Uterus (tissue), 4 donors: ENCODE results near the gene SGF29. TPM values are rescaled to one million over a fixed set of nuclear protein-coding genes. Genes with fewer than 3 reads are reported as not detected.
"Not testable (repeated sequence)": the region's sequence is repeated elsewhere in the genome, so short reads cannot be mapped to it uniquely, and the experiment has no call there.

Experiments used
- DNase-seq, 2 donors: peaks; one replicate each; pipeline ENCODE4 v3.0.0-alpha.2; 2019 to 2020
- H3K27ac ChIP-seq, 2 donors: fragments of 200-600 bp; sonication (generic); 1 replicate in 1 of 2; 2 replicates in 1 of 2; pipeline ENCODE4 v1.5.1; 2016 to 2018
- H3K27me3 ChIP-seq, 2 donors: fragments of 200-600 bp; sonication (generic); one replicate each; pipeline ENCODE4 v1.5.1; 2018 to 2019; ENCODE audit warnings: control low read depth in 1 of 2
- H3K36me3 ChIP-seq, 2 donors: fragments of 200-600 bp; sonication (generic); one replicate each; pipeline ENCODE4 v1.5.1; 2019; ENCODE audit warnings: control low read depth in 1 of 2
- H3K4me1 ChIP-seq, 2 donors: fragments of 200-600 bp; sonication (generic); one replicate each; pipeline ENCODE4 v1.5.1; 2018 to 2019; ENCODE audit warnings: control low read depth in 1 of 2
- H3K4me3 ChIP-seq, 2 donors: fragments of 200-600 bp; sonication (generic); 1 replicate in 1 of 2; 2 replicates in 1 of 2; pipeline ENCODE4 v1.5.1; 2018 to 2019; ENCODE audit warnings: mild to moderate bottlenecking in 1 of 2
- H3K9me3 ChIP-seq, 2 donors: fragments of 200-600 bp; sonication (generic); one replicate each; pipeline ENCODE4 v1.5.1; 2019; ENCODE audit warnings: control low read depth in 1 of 2
- POLR2A ChIP-seq, 2 donors: fragments of 450-650 bp; IDR thresholded peaks; one replicate each; pipeline ENCODE4 v1.6.1; 2016; ENCODE audit warnings: antibody characterized with exemption in 2 of 2, mild to moderate bottlenecking in 1 of 2, moderate library complexity in 1 of 2
- intact Hi-C: fragments of 100-400 bp; cut with DNase I; formaldehyde crosslinking; loops from one replicate; pipeline ENCODE4 v1.15.1; 2023; ENCODE audit warnings: low total_unique reads
- total RNA-seq, 4 donors: library from RNA; depleted of rRNA in 3 of 4; stranded (reverse); fragments of >200 nt in 3 of 4; gene quantifications; one replicate each; pipeline versions ENCODE4 v1.1.0 to v1.2.4, GENCODE V29; 2014 to 2023
- TF ChIP-seq, protein P1 (sequence below), 4 experiments: fragments of 200-600 bp in 2 of 4; fragments of 450-650 bp in 2 of 4; sonication (generic) in 2 of 4; IDR thresholded peaks; one replicate each; pipeline ENCODE4 v1.5.1; 2016 to 2019; ENCODE audit warnings: antibody characterized with exemption in 4 of 4, mild to moderate bottlenecking in 2 of 4, moderate library complexity in 1 of 4
- donor health status: DM: yes; HTN: yes; CAD: no.

Gene SGF29
- total RNA-seq, 4 donors from 2014 or later = 13.2 to 45.3 (median 29.1) TPM

GRCh38 chr16:28592511-28592910 lies 38.8 kb downstream of the SGF29 start:
- Histone ChIP-seq H3K9me3 (no peaks in the 10 kb centered on the region), H3K36me3 (no peaks in the 10 kb centered on the region), H3K27me3 (no peaks in the 10 kb centered on the region), H3K27ac (no peak overlapping the region), H3K4me3 (no peak overlapping the region), H3K4me1 (no peaks in the 10 kb centered on the region)
- TF ChIP-seq, protein P1, sequence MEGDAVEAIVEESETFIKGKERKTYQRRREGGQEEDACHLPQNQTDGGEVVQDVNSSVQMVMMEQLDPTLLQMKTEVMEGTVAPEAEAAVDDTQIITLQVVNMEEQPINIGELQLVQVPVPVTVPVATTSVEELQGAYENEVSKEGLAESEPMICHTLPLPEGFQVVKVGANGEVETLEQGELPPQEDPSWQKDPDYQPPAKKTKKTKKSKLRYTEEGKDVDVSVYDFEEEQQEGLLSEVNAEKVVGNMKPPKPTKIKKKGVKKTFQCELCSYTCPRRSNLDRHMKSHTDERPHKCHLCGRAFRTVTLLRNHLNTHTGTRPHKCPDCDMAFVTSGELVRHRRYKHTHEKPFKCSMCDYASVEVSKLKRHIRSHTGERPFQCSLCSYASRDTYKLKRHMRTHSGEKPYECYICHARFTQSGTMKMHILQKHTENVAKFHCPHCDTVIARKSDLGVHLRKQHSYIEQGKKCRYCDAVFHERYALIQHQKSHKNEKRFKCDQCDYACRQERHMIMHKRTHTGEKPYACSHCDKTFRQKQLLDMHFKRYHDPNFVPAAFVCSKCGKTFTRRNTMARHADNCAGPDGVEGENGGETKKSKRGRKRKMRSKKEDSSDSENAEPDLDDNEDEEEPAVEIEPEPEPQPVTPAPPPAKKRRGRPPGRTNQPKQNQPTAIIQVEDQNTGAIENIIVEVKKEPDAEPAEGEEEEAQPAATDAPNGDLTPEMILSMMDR (IDR thresholded peaks at IDR 0.05) = no peak
- no peak for TF ChIP-seq POLR2A (IDR thresholded peaks at IDR 0.05)
- DNase-seq = no peak
- intact Hi-C loops = no loop called here

DNA sequence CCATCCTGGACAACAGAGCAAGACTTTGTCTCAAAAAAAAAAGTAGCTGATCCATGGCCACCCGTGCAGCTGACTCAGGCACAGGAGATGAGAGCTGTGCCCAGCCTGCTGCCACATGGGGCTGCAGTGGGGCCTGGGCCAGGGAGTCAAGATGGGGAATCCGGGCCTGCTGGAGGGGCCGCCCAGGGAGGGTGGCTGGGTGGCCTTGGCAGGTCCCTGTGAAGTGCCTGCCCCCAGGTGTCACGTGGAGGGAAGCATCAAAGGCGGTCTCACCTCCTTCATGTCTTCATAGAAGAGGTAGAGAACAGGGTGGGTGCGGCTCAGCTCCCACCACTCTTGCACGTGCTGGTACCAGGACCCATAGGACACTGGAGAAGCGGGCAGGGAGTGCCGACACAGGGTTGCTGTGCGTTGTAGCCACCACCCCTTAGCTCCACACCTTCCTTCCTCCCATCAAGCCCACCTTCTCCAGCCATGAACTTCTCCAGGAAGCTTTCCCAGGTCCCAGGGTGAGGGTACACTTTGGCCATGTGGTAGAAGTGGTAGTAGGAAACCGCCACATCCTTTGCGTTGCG lies 39.3 kb downstream of the SGF29 start:
- no peak overlapping the region for H3K27ac ChIP-seq
- TF ChIP-seq POLR2A (IDR thresholded peaks at IDR 0.05) = no peak
- TF ChIP-seq, protein P1 (IDR thresholded peaks at IDR 0.05) = no peak
- DNase-seq = no peak
- no peaks in the 10 kb centered on the region for H3K36me3 ChIP-seq
- intact Hi-C loops = no loop called here
- no peaks in the 10 kb centered on the region for H3K9me3 ChIP-seq
- no peak overlapping the region for H3K4me3 ChIP-seq
- no peaks in the 10 kb centered on the region for H3K27me3 ChIP-seq
- H3K4me1 ChIP-seq = no peaks in the 10 kb centered on the region

- H3K4me1 ChIP-seq = not testable (repeated sequence)
Measured at GRCh38 chr16:28595451-28595850, 41.7 kb downstream of the SGF29 start.

GRCh38 chr16:28596115-28596630 lies 42.5 kb downstream of the SGF29 start:
- Histone ChIP-seq H3K36me3 (no peaks in the 10 kb centered on the region), H3K27me3 (no peaks in the 10 kb centered on the region), H3K27ac (no peak overlapping the region)

More at GRCh38 chr16:28595451-28595850, 41.7 kb downstream of the SGF29 start:
- H3K27ac ChIP-seq, H3K27me3 ChIP-seq, H3K9me3 ChIP-seq, DNase-seq, H3K4me3 ChIP-seq, intact Hi-C loops, H3K36me3 ChIP-seq: not testable (repeated sequence)

DNA sequence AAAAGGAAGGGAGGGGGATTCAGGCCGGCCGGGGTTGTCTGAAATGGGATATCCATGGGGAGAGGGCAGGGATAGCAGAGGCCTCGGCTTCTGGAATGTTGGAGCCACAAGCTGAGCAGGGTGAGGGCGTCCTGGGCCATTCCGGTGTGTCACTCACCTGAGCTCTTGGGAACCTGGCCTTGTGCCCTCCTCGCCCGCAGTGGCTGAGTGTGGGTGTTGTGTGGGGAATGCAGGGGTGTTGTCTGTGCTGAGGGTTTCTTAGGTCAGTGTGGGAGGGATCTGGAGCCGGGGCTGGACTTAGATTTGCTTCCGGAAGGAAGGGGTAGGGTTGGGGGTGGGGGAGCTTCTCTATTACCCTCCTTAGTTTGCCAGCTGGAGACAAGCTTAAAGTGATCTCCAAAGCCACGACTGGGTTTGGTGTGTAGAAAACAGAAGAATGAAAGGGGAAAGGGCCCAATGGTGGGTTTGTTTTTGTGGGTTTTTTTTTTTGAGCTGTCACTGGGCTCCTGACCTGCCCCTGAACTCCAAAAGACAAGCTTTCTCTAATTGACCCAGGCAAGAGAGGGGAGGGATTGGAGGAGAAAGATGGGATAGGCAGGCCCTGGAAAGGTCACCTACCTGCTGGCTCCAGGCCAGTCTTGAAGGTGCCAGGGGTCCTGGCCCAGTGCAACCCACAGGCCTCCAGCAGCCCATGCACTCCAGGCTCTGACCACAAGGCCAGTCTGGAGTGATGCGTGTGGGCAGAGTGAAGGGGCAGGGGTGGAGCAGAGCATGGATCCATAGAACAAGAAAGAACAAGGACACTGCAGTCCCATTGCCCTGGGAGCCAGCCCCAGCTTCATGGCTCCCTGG lies 43.3 kb downstream of the SGF29 start, which contains the start of gene SULT1A2:
SULT1A2 (minus strand) TSS at position 211 of the 852 bp plus-strand sequence. CDS start 1,120 bp downstream, outside the sequence.
- H3K9me3 ChIP-seq = no peaks in the 10 kb centered on the region
- H3K36me3 ChIP-seq = no peaks in the 10 kb centered on the region
- H3K27me3 ChIP-seq = no peaks in the 10 kb centered on the region
- intact Hi-C loops = no loop called here
- TF ChIP-seq POLR2A (IDR thresholded peaks at IDR 0.05) = no peak
- TF ChIP-seq, protein P1 (IDR thresholded peaks at IDR 0.05) = no peak
- no peak within 1 kb of the TSS for H3K4me3 ChIP-seq
- DNase-seq = no peak
- no peak within 1 kb of the TSS for H3K27ac ChIP-seq
- H3K4me1 ChIP-seq = no peaks in the 10 kb centered on the region

More at GRCh38 chr16:28596115-28596630, 42.5 kb downstream of the SGF29 start:
- TF ChIP-seq, protein P1 (IDR thresholded peaks at IDR 0.05) = no peak
- TF ChIP-seq POLR2A (IDR thresholded peaks at IDR 0.05) = no peak
- no peaks in the 10 kb centered on the region for H3K9me3 ChIP-seq
- intact Hi-C loops = no loop called here
- no peaks in the 10 kb centered on the region for H3K4me1 ChIP-seq
- no peak for DNase-seq
- H3K4me3 ChIP-seq = no peak overlapping the region
